Measurements from ENCODE around the gene RAB11FIP3. TPM values are rescaled to one million over a fixed set of nuclear protein-coding genes. Genes with fewer than 3 reads are reported as not detected.
"Not testable (repeated sequence)": the region's sequence is repeated elsewhere in the genome, so short reads cannot be mapped to it uniquely, and the experiment has no call there.

Gene RAB11FIP3
- total RNA-seq, 1 donor from 2014 or later: 27.4 TPM

DNA sequence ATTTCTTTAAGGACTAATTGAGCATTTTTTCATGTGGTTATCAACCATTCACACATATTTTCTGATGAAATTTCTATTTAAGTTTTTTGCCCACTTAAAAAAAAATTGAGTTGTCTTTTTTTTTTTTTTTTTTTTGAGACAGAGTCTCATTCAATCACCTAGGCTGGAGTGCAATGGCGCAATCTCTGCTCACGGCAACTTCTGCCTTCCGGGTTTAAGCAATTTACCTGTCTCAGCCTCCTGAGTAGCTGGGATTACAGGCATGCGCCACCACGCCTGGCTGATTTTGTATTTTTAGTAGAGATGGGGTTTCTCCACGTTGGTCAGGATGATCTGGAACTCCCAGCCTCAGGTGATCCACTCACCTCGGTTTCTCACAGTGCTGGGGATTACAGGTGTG lies 34.3 kb downstream of the RAB11FIP3 start:
- intact Hi-C loops (cut with micrococcal nuclease): no loop called here
- Histone ChIP-seq H3K9me3 (replicated peaks) (no peaks in the 10 kb centered on the region), H3K27me3 (ENCODE audit: low read depth) (no peaks in the 10 kb centered on the region), H3K27ac (replicated peaks) (no peak overlapping the region), H3K4me3 (no peak overlapping the region), H3K4me1 (peaks cover 21% of the 10 kb centered on the region), H3K36me3 (peaks cover 27% of the 10 kb centered on the region)
- no peak for TF ChIP-seq CTCF (IDR thresholded peaks at IDR 0.05; ENCODE audit: borderline replicate concordance)
- no peak for DNase-seq

GRCh38 chr16:460787-461186 lies 35.3 kb downstream of the RAB11FIP3 start:
- no peak overlapping the region for H3K4me3 ChIP-seq
- H3K27ac ChIP-seq (replicated peaks): no peak overlapping the region
- peaks cover 21% of the 10 kb centered on the region for H3K4me1 ChIP-seq
- H3K27me3 ChIP-seq (ENCODE audit: low read depth): no peaks in the 10 kb centered on the region
- no peak for TF ChIP-seq CTCF (IDR thresholded peaks at IDR 0.05; ENCODE audit: borderline replicate concordance)
- H3K9me3 ChIP-seq (replicated peaks): no peaks in the 10 kb centered on the region
- intact Hi-C loops (cut with micrococcal nuclease): no loop called here
- peaks cover 27% of the 10 kb centered on the region for H3K36me3 ChIP-seq
- DNase-seq: no peak

DNA sequence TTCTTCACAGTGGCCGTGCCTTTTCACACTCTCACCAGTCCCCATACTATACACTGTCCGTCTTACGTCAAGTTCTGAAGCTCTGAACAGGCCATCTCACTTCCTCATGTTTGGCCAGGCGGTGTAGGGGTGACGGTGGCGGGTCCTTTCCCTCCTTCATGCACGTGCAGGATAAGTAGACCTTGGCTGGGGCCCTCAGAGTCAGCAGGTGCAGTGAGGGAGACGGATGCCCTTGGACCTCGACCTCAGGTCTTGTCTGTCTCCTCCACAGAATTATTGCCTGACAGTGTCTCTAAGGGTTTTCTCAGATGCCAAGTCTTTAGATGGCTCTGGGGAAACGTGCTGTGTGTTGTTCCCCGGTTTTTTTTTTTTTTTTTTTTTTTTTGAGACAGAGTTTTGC lies 37.6 kb downstream of the RAB11FIP3 start:
- no peak for TF ChIP-seq CTCF (IDR thresholded peaks at IDR 0.05; ENCODE audit: borderline replicate concordance)
- H3K27me3 ChIP-seq (ENCODE audit: low read depth): no peaks in the 10 kb centered on the region
- H3K4me3 ChIP-seq: no peak overlapping the region
- H3K36me3 ChIP-seq: peaks cover 27% of the 10 kb centered on the region
- H3K27ac ChIP-seq (replicated peaks): no peak overlapping the region
- no peaks in the 10 kb centered on the region for H3K9me3 ChIP-seq (replicated peaks)
- DNase-seq: no peak
- intact Hi-C loops (cut with micrococcal nuclease): no loop called here
- H3K4me1 ChIP-seq: peaks cover 3% of the 10 kb centered on the region

GRCh38 chr16:466651-467050 lies 41.2 kb downstream of the RAB11FIP3 start:
- H3K27ac ChIP-seq (replicated peaks): no peak overlapping the region
- intact Hi-C loops (cut with micrococcal nuclease): no loop called here
- H3K4me3 ChIP-seq: no peak overlapping the region
- H3K27me3 ChIP-seq (ENCODE audit: low read depth): no peaks in the 10 kb centered on the region
- H3K36me3 ChIP-seq: peaks cover 30% of the 10 kb centered on the region
- no peaks in the 10 kb centered on the region for H3K9me3 ChIP-seq (replicated peaks)
- H3K4me1 ChIP-seq: no peaks in the 10 kb centered on the region
- DNase-seq: no peak
- no peak for TF ChIP-seq CTCF (IDR thresholded peaks at IDR 0.05; ENCODE audit: borderline replicate concordance)

- H3K27me3 ChIP-seq (ENCODE audit: low read depth); DNase-seq; H3K4me1 ChIP-seq; H3K27ac ChIP-seq (replicated peaks); H3K4me3 ChIP-seq; intact Hi-C loops (cut with micrococcal nuclease); H3K9me3 ChIP-seq (replicated peaks): not testable (repeated sequence)
- peaks cover 28% of the 10 kb centered on the region for H3K36me3 ChIP-seq
These were observed 41.9 kb downstream of the RAB11FIP3 start for GRCh38 chr16:467249-467871.

DNA sequence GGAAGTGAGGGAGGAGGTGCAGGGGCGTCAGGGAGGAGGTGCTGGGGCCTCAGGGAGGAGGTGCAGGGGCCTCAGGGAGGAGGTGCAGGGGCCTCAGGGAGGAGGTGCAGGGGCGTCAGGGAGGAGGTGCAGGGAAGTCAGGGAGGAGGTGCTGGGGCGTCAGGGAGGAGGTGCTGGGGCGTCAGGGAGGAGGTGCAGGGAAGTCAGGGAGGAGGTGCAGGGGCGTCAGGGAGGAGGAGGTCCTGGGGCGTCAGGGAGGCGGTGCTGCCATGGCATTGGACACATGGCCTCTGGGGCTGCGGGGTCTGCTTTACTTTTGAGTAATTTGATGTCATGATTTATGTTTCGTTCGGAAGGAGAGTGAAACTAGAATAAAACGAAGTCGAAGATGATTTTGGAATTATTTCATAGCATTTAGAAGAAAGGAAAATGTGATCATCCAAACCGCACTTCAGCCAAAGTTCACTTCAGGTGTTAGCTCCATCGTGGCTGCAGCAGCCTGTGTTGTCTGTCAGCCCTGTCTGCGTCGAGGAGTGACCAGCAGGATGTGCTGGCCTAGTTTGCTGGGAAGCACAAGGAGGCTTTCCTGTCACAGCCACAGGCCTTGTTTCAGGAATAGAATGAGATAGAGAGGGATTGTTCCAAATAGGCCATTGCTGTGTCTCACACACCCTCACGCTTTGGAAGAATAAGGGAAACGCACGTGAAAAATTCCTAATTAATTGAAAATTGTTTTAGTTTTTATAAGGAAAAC lies 42.8 kb downstream of the RAB11FIP3 start:
- H3K4me1 ChIP-seq: no peaks in the 10 kb centered on the region
- no peak for TF ChIP-seq CTCF (IDR thresholded peaks at IDR 0.05; ENCODE audit: borderline replicate concordance)
- no peaks in the 10 kb centered on the region for H3K27me3 ChIP-seq (ENCODE audit: low read depth)
- H3K9me3 ChIP-seq (replicated peaks): no peaks in the 10 kb centered on the region
- no peak for DNase-seq
- no peak overlapping the region for H3K4me3 ChIP-seq
- H3K36me3 ChIP-seq: peaks cover 22% of the 10 kb centered on the region
- no peak overlapping the region for H3K27ac ChIP-seq (replicated peaks)
- intact Hi-C loops (cut with micrococcal nuclease): no loop called here

GRCh38 chr16:469459-469858 lies 44.0 kb downstream of the RAB11FIP3 start:
- H3K4me1 ChIP-seq; intact Hi-C loops (cut with micrococcal nuclease); H3K27me3 ChIP-seq (ENCODE audit: low read depth); DNase-seq; H3K27ac ChIP-seq (replicated peaks); H3K9me3 ChIP-seq (replicated peaks); H3K4me3 ChIP-seq: not testable (repeated sequence)
- peaks cover 12% of the 10 kb centered on the region for H3K36me3 ChIP-seq
